ENCODE data around the gene SELENOM.
"Not testable (repeated sequence)": the region's sequence is repeated elsewhere in the genome, so short reads cannot be mapped to it uniquely, and the experiment has no call there.

Gene SELENOM

DNA sequence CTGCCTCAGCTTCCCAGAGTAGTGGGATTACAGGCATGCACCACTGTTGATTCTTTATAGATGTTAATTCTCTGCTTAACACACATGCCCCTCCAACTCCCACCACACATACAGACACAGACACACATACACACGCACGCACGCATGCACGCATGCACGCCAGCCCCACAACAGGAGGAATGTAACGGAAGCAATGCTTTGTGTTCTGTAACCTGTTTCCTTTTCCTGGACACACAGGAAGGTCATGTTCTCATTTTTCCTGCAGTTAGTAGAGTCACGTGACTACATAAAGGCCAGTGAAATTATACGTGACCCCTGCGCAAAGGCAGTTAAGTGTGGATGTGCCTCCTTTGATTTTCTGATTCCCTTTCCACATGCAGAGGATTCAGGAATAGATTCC is 34.2 kb downstream of the SELENOM start:
- not testable (repeated sequence) for DNase-seq

DNA sequence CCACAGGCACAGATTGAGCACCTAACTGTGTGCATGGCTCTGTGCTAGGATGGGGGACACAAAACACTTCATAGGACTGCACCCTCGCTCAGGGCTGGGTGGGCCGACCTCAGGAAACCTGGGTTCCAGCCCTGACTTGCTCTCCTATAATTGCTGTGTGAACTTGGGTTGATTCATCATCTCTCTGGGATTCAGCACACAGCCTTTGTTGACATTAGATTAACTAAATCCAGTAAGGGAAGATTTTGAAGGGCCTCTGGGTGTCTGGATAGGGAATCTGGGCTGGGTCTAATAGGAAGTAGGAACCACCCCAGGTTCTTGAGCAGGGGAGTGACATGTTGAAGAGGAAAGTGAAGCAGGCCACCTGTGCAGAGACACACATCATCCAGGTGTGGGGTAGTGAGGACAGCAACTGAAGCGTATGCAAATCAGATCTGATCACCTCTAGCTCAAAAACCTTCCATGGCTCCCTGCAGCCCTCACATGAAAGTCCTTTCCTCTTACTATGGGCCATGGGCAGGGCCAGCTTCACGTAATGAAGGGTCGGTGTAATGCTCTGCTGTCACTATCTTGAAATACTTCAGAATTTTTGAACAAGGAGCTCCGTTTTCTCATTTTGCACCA is 37.6 kb downstream of the SELENOM start:
- not testable (repeated sequence) for DNase-seq

DNA sequence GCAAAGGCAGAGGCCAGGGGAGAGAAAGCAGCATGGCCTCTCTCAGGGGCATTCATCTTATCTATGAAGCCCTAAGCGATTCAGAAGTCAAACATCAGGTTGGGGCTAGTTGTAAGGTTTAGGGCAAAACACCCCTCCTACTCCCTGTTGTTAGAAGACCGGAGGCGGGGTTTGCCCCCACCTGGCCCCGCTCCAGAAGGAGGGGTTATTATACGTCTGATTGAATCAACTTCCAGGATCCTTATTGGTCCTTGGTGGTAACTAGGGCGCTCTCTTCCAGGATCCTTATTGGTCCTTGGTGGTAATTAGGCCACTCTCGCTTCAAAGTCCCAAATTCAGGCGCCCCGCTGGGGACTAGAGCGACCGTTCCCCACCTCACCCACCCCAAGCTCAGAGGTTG is 38.4 kb downstream of the SELENOM start:
- DNase-seq, result no peak

DNA sequence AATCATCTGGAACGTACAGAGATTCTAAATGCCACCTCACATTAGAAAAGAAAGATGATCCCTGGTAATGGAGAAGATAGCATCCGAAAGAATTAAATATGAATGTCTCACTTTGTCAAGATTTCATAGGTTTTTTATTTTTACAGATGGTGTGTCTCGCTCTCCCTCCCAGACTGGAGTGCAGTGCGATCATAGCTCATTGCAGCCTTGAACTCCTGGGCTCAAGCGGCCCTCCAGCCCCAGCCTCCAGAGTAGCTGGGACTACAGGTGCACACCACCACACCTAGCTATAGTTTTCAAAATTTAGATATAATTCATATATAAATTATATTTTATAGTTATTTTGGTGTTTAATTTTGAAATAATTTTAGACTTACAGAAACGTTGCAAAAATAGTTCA is 43.0 kb downstream of the SELENOM start:
- no peak for DNase-seq

DNA sequence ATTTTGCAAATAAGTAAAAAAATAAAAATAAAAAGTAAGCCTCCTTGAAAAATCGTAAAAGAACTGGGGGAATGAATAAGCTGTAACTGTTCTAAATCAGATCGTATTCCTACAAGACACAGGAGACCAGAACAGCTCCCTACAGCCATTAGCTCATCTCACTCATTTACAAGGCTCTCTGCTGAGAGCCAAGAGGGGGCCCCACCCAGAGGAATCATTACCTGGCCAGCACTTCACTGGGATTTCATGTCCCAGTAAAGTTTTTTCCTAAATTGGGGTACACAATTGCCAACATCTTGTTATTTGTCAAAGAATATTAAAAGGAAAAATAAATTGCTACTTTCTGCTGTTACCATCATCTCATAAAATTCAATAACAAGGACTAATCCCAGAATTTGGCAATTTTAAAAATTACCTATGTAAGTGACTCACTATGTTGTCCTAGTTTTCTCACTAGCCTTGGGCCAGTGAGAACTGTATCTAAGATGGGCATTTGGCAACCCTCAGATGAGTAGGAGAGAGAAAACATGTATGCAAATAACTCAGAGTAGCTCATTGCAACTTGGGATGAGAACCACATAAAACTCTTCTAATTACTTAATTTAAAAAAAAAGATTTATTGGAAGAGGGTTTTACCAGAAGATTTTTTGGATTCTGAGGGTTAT is 44.7 kb downstream of the SELENOM start:
- no peak for DNase-seq

DNA sequence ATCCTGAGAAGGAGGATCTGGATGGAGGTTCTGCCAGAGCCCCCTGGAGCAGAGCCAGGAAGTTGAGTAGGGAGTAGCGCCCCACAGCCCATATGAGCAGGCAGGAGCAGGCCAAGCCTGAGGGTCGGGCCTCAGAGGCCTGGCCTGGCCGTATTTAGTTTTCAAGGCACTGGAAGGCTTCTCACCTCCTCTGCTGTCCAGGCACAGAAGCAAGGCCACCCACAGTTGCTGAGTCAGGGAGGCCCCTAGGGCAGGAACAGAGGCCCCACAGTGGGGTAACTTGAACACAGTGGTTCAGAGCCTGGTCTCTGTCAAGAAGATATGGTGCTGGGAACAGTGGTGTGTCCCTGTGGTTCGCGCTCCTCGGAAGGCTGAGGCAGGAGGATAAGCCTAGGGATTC is 47.7 kb downstream of the SELENOM start:
- not testable (repeated sequence) for DNase-seq

DNA sequence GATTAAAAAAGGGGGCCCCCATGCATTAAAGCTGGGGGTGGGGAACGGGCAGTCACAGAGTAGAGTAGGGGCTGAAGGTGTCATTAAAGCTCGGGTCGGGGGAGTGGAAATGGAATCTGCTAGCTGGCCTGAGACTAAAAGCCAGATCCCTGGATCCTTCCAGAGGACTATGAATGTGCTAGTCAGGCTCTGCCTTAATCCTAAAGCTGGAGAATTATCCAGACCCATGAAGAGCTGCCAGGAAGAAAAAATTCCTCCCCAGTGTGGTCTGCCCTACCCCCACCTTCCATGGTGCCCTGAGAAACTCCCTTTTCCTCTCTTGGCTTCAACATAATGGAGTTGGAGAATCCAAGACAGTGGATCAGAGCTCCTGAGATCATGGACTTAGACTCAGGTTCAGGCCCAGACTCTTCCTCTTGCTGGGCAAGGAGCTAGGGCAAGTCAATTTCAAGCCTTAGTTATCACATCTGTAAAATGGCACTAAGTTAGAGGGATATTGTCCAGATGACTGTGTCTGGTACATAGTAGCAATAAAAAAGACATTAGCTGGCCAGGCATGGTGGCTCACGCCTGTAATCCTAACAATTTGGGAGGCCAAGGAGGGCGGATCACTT is 50.3 kb downstream of the SELENOM start:
- DNase-seq, result no peak

DNA sequence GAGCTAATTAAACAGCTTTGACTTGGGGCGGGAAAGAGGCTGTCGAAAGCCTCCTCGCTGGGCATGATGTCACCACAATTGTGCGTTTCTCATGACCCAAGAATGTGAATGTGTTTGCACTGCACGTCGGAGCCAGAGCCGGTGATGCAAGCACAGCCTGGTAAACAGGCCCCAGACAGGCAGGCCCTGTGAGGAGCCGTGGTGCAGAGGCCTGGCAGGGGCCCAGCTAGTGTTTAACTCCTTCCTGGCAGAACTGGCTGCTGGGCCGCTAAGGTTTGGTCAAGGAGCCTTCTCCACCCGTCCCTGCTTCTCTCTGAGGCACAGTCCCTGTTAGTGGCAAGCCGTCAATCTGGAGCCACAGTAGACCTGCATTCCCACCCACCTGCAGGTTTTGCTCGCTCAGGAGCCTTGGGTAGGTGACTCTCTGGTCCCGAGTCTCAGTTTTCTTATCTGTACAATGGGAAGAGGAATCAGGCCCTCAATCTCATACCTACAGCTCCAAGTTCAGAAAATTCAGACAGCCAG is 51.7 kb downstream of the SELENOM start:
- no peak for DNase-seq

DNA sequence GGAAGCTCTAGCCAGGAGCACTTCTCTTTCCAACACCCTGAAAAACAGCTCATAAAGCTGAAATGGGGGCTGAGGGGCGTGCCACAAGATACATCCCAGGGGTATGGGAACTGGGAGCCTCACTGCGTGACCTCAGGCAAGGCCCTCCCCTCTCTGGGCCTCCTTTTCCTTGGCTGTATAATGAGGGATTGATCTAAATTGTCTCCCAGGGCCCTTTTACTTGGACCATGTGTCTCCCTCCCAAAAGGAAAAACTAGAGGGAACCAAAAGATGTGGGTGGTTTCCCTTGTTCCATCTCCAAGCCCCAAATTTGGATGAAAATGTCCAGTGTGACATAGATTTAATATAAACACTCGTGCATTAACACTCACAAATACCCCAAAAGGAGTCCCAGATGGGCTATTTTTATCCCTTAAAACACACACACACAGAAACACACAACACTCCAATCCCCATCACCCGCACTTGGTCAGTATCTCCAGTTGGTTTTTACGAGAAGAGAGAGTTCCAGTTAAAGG is 52.2 kb downstream of the SELENOM start:
- no peak for DNase-seq

Data from activated CD4-positive, alpha-beta T cell treated with anti-CD3 and anti-CD28 coated beads, Interleukin-2, amount 50 U/mL, for 48 hours (primary cell).